ENCODE measurements around the gene DVL2. TPM values are rescaled to one million over a fixed set of nuclear protein-coding genes. Genes with fewer than 3 reads are reported as not detected.

The DVL2 gene
- total RNA-seq, 1 experiment from 2014 or later: 41.3 TPM

GRCh38 chr17:7262192-7262934, 28.0 kb upstream of the DVL2 start, which contains the start of gene CLDN7:
TSS of gene CLDN7 (minus strand) at chr17:7262478. CDS start at chr17:7262043, 435 bp downstream.
- Mint-ChIP-seq H3K4me3 (ENCODE audit: unreplicated experiment) (peak within 1 kb of the TSS; percentile 99), H3K9me3 (ENCODE audit: unreplicated experiment) (no peaks in the 10 kb centered on the region), H3K4me1 (ENCODE audit: low read depth, unreplicated experiment) (peaks cover 9% of the 10 kb centered on the region), H3K27ac (ENCODE audit: unreplicated experiment) (peak within 1 kb of the TSS; percentile 97), H3K27me3 (ENCODE audit: insufficient read depth, unreplicated experiment) (no peaks in the 10 kb centered on the region), H3K36me3 (ENCODE audit: insufficient read depth, unreplicated experiment) (peaks cover 63% of the 10 kb centered on the region)
- H3K9me3 ChIP-seq: no peaks in the 10 kb centered on the region
- H3K4me1 ChIP-seq: peaks cover 26% of the 10 kb centered on the region
- H3K4me3 ChIP-seq (ENCODE audit: low read depth, low read length): peak within 1 kb of the TSS; percentile 98
- peak; percentile 92 to 95 for DNase-seq
- no peaks in the 10 kb centered on the region for H3K27me3 ChIP-seq (replicated peaks; ENCODE audit: control insufficient read depth, insufficient read depth, low read length)
- intact Hi-C loops (cut with micrococcal nuclease; ENCODE audit: unreplicated experiment): no loop called here
- no TSS peak for BruUV-seq (replicated peaks)
- POLR2A ChIA-PET: interaction anchor here (0.7 kb wide), 1 partner anchor 237 kb away, joined by 4 read pairs; no protein-coding TSS in a partner anchor
- CTCF ChIA-PET: no interaction called here
- TF ChIP-seq, protein P1, sequence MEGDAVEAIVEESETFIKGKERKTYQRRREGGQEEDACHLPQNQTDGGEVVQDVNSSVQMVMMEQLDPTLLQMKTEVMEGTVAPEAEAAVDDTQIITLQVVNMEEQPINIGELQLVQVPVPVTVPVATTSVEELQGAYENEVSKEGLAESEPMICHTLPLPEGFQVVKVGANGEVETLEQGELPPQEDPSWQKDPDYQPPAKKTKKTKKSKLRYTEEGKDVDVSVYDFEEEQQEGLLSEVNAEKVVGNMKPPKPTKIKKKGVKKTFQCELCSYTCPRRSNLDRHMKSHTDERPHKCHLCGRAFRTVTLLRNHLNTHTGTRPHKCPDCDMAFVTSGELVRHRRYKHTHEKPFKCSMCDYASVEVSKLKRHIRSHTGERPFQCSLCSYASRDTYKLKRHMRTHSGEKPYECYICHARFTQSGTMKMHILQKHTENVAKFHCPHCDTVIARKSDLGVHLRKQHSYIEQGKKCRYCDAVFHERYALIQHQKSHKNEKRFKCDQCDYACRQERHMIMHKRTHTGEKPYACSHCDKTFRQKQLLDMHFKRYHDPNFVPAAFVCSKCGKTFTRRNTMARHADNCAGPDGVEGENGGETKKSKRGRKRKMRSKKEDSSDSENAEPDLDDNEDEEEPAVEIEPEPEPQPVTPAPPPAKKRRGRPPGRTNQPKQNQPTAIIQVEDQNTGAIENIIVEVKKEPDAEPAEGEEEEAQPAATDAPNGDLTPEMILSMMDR (IDR thresholded peaks at IDR 0.05; ENCODE audit: insufficient read depth in 1 of 2, low read depth in 1 of 2, low read length in 1 of 2, severe bottlenecking in 1 of 2, unreplicated experiment in 1 of 2): peak in 1 of 2 experiments; percentile 46
- H3K36me3 ChIP-seq (ENCODE audit: control insufficient read depth, insufficient read depth, low read length): peaks cover 2% of the 10 kb centered on the region

GRCh38 chr17:7261379-7262191, 27.3 kb upstream of the DVL2 start:
- Mint-ChIP-seq H3K4me3 (ENCODE audit: unreplicated experiment) (peak overlapping the region; percentile 99), H3K27ac (ENCODE audit: unreplicated experiment) (peak overlapping the region; percentile 97), H3K9me3 (ENCODE audit: unreplicated experiment) (no peaks in the 10 kb centered on the region), H3K27me3 (ENCODE audit: insufficient read depth, unreplicated experiment) (no peaks in the 10 kb centered on the region), H3K4me1 (ENCODE audit: low read depth, unreplicated experiment) (peaks cover 9% of the 10 kb centered on the region), H3K36me3 (ENCODE audit: insufficient read depth, unreplicated experiment) (peaks cover 71% of the 10 kb centered on the region)
- Histone ChIP-seq H3K9me3 (no peaks in the 10 kb centered on the region), H3K27me3 (replicated peaks; ENCODE audit: control insufficient read depth, insufficient read depth, low read length) (no peaks in the 10 kb centered on the region), H3K4me1 (peaks cover 26% of the 10 kb centered on the region), H3K36me3 (ENCODE audit: control insufficient read depth, insufficient read depth, low read length) (peaks cover 2% of the 10 kb centered on the region), H3K4me3 (ENCODE audit: low read depth, low read length) (peak overlapping the region; percentile 98)
- ChIA-PET CTCF (no interaction called here), POLR2A (interaction anchor here (0.7 to 0.8 kb wide), 2 partner anchors 47 to 238 kb away, joined by 4 to 7 read pairs; no protein-coding TSS in a partner anchor)
- BruUV-seq (replicated peaks): TSS peak; percentile 65
- intact Hi-C loops (cut with micrococcal nuclease; ENCODE audit: unreplicated experiment): no loop called here
- no peak for DNase-seq
- TF ChIP-seq, protein P1 (IDR thresholded peaks at IDR 0.05; ENCODE audit: insufficient read depth in 1 of 2, low read depth in 1 of 2, low read length in 1 of 2, severe bottlenecking in 1 of 2, unreplicated experiment in 1 of 2): no peak

DNA sequence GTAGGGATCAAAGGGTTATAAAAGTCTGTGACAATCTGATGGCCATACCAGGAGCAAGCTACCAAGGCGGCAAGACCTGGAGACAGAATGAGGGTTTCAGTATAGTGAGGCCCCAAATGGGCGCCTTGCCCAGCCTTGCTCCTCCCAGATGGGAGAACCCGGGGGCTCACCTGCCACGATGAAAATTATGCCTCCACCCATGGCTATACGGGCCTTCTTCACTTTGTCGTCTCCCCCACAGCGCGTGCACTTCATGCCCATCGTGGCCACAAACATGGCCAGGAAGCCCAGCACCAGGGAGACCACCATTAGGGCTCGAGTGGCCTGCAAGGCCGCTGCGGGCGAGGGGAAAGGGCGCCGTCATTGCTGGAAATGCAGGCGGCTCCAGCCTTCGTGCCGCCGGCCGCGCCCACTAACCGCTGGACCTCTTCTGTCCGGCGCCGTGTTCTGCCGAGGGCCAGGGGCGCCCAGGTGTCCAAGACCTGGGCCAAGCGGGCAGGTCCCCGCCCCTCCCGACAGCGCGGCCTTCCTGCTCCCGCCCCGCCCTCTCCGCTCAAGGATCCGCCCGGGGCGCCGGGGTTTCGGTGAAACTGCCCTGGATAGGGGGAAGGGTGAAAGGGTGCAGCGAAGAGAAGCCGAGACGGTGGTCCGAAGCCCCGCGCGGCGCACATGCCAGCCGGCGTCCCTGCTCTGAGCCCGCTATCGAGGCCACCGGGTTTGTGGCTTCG, 26.5 kb upstream of the DVL2 start:
- intact Hi-C loops (cut with micrococcal nuclease; ENCODE audit: unreplicated experiment): no loop called here
- TF ChIP-seq, protein P1 (IDR thresholded peaks at IDR 0.05; ENCODE audit: insufficient read depth in 1 of 2, low read depth in 1 of 2, low read length in 1 of 2, severe bottlenecking in 1 of 2, unreplicated experiment in 1 of 2): no peak

More for the DNA sequence above, 26.5 kb upstream of the DVL2 start:
- Mint-ChIP-seq H3K27me3 (ENCODE audit: insufficient read depth, unreplicated experiment) (no peaks in the 10 kb centered on the region), H3K4me3 (ENCODE audit: unreplicated experiment) (peak overlapping the region; percentile 99), H3K9me3 (ENCODE audit: unreplicated experiment) (no peaks in the 10 kb centered on the region), H3K4me1 (ENCODE audit: low read depth, unreplicated experiment) (peaks cover 9% of the 10 kb centered on the region), H3K36me3 (ENCODE audit: insufficient read depth, unreplicated experiment) (peaks cover 78% of the 10 kb centered on the region), H3K27ac (ENCODE audit: unreplicated experiment) (peak overlapping the region; percentile 97)
- Histone ChIP-seq H3K4me1 (peaks cover 26% of the 10 kb centered on the region), H3K27me3 (replicated peaks; ENCODE audit: control insufficient read depth, insufficient read depth, low read length) (no peaks in the 10 kb centered on the region), H3K4me3 (ENCODE audit: low read depth, low read length) (peak overlapping the region; percentile 98), H3K9me3 (no peaks in the 10 kb centered on the region), H3K36me3 (ENCODE audit: control insufficient read depth, insufficient read depth, low read length) (peaks cover 2% of the 10 kb centered on the region)
- CTCF ChIA-PET: no interaction called here
- DNase-seq: peak; percentile 77 to 83
- POLR2A ChIA-PET: interaction anchor here (0.8 kb wide), 1 partner anchor 46 kb away, joined by 7 read pairs; no protein-coding TSS in a partner anchor
- BruUV-seq (replicated peaks): no TSS peak

All from Caco-2 (cell line).